Aorta (tissue), 5 donors: ENCODE measurements around the gene LCP2. TPM values are rescaled to one million over a fixed set of nuclear protein-coding genes. Genes with fewer than 3 reads are reported as not detected.
A peak's percentile ranks its signal among the peaks of the same experiment; 100 is the strongest.

Experiments used
- ATAC-seq: fragments of 200-7000 bp; cut with Tn5 transposase; one replicate; pipeline ENCODE4 v1.9.1; 2022; ENCODE audit warnings: moderate library complexity; ENCODE audit not compliant: low FRiP score
- DNase-seq, 2 donors: peaks; one replicate each; pipeline ENCODE4 v3.0.0-alpha.2; 2020
- H3K27ac ChIP-seq, 2 donors: one replicate each; pipeline ENCODE4 v1.5.1; 2013; ENCODE audit warnings: low read length in 2 of 2, mild to moderate bottlenecking in 2 of 2, moderate library complexity in 2 of 2, control low read depth in 1 of 2, inconsistent platforms in 1 of 2, low read depth in 1 of 2
- H3K27me3 ChIP-seq, 2 donors: one replicate each; pipeline ENCODE4 v1.6.1; 2013; ENCODE audit warnings: control low read depth in 1 of 2, low read length in 1 of 2, mild to moderate bottlenecking in 1 of 2, moderate library complexity in 1 of 2; ENCODE audit not compliant: insufficient read depth in 2 of 2, control insufficient read depth in 1 of 2
- H3K36me3 ChIP-seq, 2 donors: one replicate each; pipeline ENCODE4 v1.6.1; 2013; ENCODE audit warnings: control low read depth in 1 of 2, low read length in 1 of 2, mild to moderate bottlenecking in 1 of 2; ENCODE audit not compliant: insufficient read depth in 2 of 2, control insufficient read depth in 1 of 2
- H3K4me1 ChIP-seq, 2 donors: one replicate each; pipeline ENCODE4 v1.6.1; 2013; ENCODE audit warnings: low read length in 2 of 2, control low read depth in 1 of 2, mild to moderate bottlenecking in 1 of 2, moderate library complexity in 1 of 2; ENCODE audit not compliant: insufficient read depth in 2 of 2, control insufficient read depth in 1 of 2
- H3K4me3 ChIP-seq, 2 donors: one replicate each; pipeline ENCODE4 v1.5.1; 2013; ENCODE audit warnings: low read length in 2 of 2, control low read depth in 1 of 2, mild to moderate bottlenecking in 1 of 2
- H3K9me3 ChIP-seq: one replicate; pipeline ENCODE4 v1.6.1; 2013; ENCODE audit warnings: mild to moderate bottlenecking, low read length; ENCODE audit not compliant: control insufficient read depth
- WGBS, 2 donors: extraction: QIAGEN DNeasy Blood & Tissue Kit; methylation state at CpG; one replicate each; pipeline ENCODE4 v1.1.7; 2013; 5-methylcytosine and 5-hydroxymethylcytosine counted together
- intact Hi-C, 2 donors: fragments of 100-400 bp; cut with DNase I; formaldehyde crosslinking; loops; one replicate each; pipeline versions ENCODE4 v1.14.2 to v1.15.0; 2022
- polyA plus RNA-seq, 2 donors: library from polyadenylated mRNA; stranded (reverse); fragments of 200-250 nt; gene quantifications; one replicate each; pipeline ENCODE4 v1.2.3, GENCODE V29; 2013
- total RNA-seq, 2 donors: library from RNA; stranded (reverse); fragmentation: NEBNext Ultra II Directional; extraction: Animal tissue kit (Norgen Biotek cat#: 25700); gene quantifications; one replicate each; pipeline ENCODE4 v1.2.1, GENCODE V29; 2021
- donor health status: healthy with polysubstance abuse.
- donor health status: Bipolar disorder and iron deficiency.
- donor health status: DM: no; HTN: no; CAD: no.
- donor health status: DM: no; HTN: no; CAD: no.
- donor health status: DM: yes; HTN: yes; CAD: no.

LCP2 gene
- total and polyA plus RNA-seq, 4 donors = 2.1 to 58.8 (median 21.3) TPM

DNA sequence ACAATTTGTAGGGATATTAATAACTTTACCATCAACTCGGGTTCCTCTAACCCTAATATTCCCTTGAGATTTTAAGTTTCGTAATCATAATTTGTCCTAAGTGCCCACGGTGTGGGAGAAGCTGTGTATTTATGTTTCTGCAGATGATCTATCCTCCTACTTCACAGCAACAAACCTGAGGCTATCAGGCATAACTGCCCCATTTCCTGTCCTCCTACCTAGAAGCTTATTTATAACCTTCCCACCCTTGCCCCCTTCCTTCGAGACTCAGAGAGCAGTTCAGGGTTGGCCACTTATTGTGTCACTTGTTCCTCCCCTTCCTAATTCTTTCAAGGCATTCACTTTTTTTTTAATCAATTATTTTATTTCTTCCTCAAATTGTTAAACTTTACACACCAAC lies 29.6 kb upstream of the LCP2 start:
- no peak for DNase-seq
- no peak for ATAC-seq
- Histone ChIP-seq H3K4me1 (no peaks in the 10 kb centered on the region), H3K27ac (no peak overlapping the region), H3K4me3 (no peak overlapping the region), H3K27me3 (no peaks in the 10 kb centered on the region), H3K36me3 (no peaks in the 10 kb centered on the region), H3K9me3 (no peaks in the 10 kb centered on the region)
- WGBS, 2 donors = 52 to 63% methylated on average over 4 of the region's 4 CpGs
- intact Hi-C loops = no loop called here

DNA sequence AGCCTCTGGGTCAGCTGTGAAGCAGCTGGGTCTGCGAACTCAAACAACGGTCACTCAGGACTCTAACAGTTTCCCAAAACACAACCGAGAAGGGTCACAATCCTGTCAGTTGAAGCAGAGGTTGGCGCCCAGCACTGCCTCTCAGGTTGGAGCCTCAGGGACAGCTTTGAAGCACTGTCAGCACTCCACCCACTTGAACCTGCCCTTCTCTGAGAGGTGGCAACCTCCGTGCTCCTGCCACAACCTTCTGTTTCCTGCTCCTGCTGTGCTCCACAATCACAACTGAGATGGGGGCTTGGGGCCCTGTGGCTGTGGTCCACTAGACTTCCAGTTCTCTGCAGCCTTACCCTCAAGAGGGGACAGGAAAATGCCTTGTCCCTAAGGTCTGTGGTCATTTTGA lies 21.7 kb upstream of the LCP2 start:
- H3K4me3 ChIP-seq = no peak overlapping the region
- no peak overlapping the region for H3K27ac ChIP-seq
- DNase-seq (no peak), ATAC-seq (no peak)
- no peaks in the 10 kb centered on the region for H3K27me3 ChIP-seq
- 90 to 94% methylated on average over 5 of the region's 5 CpGs for WGBS, 2 donors
- H3K4me1 ChIP-seq = peaks cover 2 to 6% of the 10 kb centered on the region in 2 donors
- intact Hi-C loops = no loop called here
- H3K36me3 ChIP-seq = no peaks in the 10 kb centered on the region
- no peaks in the 10 kb centered on the region for H3K9me3 ChIP-seq

DNA sequence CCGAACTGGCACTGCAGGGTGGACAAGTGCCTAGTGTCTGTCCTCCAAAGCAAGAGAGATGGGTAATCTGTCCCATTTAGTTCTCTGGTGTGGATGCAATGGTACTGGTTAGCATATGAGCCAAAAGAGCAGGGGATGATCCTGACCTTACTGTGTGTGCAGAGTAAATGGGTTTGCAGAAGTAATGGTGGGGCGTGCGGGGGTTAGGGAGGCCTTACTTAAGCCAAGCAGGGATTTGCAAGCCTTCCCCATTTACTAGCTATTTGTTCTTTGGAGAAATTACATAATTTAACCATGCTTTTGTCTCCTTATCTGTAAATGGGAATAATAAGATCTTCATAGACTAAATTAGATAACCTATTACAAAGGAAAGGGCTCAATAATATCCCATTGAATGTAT lies 19.9 kb upstream of the LCP2 start:
- 99 to 100% methylated on average over 3 of the region's 3 CpGs for WGBS, 2 donors
- H3K36me3 ChIP-seq = no peaks in the 10 kb centered on the region
- DNase-seq = no peak
- no peaks in the 10 kb centered on the region for H3K27me3 ChIP-seq
- H3K27ac ChIP-seq = no peak overlapping the region
- H3K4me1 ChIP-seq = peaks cover 2 to 6% of the 10 kb centered on the region in 2 donors
- no peak for ATAC-seq
- H3K4me3 ChIP-seq = no peak overlapping the region
- intact Hi-C loops = no loop called here
- no peaks in the 10 kb centered on the region for H3K9me3 ChIP-seq

DNA sequence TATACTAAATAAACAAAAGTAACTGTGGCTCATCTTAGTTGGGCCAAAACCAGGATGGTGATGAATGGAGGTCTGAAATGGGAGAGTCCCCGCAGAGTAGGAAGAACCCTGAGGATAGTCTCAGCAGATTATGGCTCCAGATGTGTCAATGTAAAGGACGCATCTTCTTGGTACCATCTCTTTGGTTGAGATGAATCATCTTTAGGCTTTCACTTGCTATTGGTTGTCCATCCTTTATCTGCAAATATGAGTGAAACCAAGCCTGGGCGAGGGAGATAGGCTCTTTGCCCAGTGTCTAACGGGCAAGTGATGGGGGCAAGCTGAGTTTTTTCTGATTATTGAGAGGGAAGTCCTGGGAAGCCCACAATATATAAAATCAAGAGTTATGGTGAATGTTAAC lies 19.4 kb upstream of the LCP2 start:
- Histone ChIP-seq H3K27ac (no peak overlapping the region), H3K4me1 (peaks cover 2 to 6% of the 10 kb centered on the region in 2 donors), H3K36me3 (no peaks in the 10 kb centered on the region), H3K9me3 (no peaks in the 10 kb centered on the region), H3K4me3 (no peak overlapping the region), H3K27me3 (no peaks in the 10 kb centered on the region)
- 95% methylated on average over 4 of the region's 4 CpGs for WGBS, 2 donors
- DNase-seq = no peak
- intact Hi-C loops = no loop called here
- no peak for ATAC-seq

DNA sequence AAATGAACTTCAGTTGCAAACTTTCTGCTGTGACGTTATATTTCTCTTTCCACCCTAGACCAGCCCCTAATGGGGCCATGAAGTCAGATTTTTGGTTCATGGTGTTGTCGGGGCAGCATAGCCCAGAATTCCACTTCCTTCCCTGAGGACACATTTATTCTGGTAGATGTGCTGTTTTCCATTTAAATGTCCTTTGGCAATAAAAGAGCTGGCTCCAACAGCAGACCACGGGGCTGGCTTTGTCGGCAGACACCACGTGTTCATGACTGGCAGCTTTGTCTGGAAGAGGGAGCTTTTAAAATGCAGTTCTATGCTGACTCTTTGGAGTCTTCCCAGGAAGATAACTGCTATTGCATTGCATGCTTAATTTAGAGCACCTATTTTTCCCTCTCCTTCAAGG lies 17.6 kb upstream of the LCP2 start:
- Histone ChIP-seq H3K9me3 (no peaks in the 10 kb centered on the region), H3K4me1 (peaks cover 2 to 6% of the 10 kb centered on the region in 2 donors), H3K36me3 (no peaks in the 10 kb centered on the region), H3K4me3 (no peak overlapping the region), H3K27ac (no peak overlapping the region), H3K27me3 (no peaks in the 10 kb centered on the region)
- WGBS, 2 donors = 2 to 4% methylated on average over 5 of the region's 5 CpGs
- intact Hi-C loops = no loop called here
- ATAC-seq (peak; percentile 90), DNase-seq (peak; percentile 82 to 89)

DNA sequence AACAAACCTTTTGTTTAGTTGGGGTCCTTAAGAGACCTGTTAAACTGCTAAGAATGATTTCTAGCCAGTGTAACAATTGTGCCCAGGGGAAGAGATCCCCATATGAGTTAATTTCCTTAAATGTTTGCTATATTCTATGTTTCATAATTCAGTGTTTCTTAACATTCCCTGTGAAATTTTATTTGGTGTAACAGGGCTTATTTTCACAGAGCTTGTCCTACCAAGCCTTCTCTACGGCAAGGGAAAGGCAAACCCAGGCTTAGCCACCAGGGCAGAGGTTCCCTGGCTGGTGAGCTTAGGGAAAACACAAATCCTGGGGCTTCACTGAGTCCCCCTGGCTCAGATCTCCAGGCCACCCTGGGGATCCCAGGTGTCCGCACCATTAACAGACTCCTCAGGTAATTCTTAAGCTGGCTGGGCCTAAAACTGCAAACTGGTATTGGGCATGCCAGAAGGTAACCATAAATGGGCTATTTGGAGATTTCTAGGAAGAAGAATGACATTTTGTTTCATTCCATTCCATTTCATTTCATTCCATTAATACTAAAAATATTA lies 17.0 kb upstream of the LCP2 start:
- Histone ChIP-seq H3K9me3 (no peaks in the 10 kb centered on the region), H3K4me3 (no peak overlapping the region), H3K36me3 (no peaks in the 10 kb centered on the region), H3K4me1 (peaks cover 2 to 6% of the 10 kb centered on the region in 2 donors), H3K27ac (peak overlapping the region in 1 of 2 donors; percentile 73), H3K27me3 (no peaks in the 10 kb centered on the region)
- intact Hi-C loops = no loop called here
- no peak for ATAC-seq
- 69 to 84% methylated on average over 2 of the region's 2 CpGs for WGBS, 2 donors
- DNase-seq = no peak

DNA sequence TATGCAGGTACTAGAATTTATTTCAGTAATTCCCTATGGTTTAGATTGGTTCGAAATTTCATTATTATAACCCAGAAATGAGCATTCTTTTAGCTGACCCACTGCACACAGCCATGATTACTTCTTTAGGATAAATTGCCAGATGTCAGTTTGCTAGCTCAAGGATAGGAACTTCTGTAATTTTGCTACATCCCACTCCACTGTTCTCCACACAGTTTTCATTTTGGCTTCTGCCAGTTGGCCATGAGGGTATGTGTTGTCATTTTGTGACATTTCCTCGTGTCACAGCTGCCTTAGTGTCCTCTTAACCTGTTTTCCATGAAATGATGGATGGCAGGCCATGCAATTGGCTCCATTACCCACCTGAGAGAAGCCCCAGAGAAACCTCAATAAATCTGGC lies 16.2 kb upstream of the LCP2 start:
- Histone ChIP-seq H3K27ac (no peak overlapping the region), H3K4me1 (peaks cover 2 to 6% of the 10 kb centered on the region in 2 donors), H3K36me3 (no peaks in the 10 kb centered on the region), H3K27me3 (no peaks in the 10 kb centered on the region), H3K4me3 (no peak overlapping the region), H3K9me3 (no peaks in the 10 kb centered on the region)
- 87 to 91% methylated on average over 2 of the region's 2 CpGs for WGBS, 2 donors
- ATAC-seq = no peak
- DNase-seq = no peak
- intact Hi-C loops = no loop called here

DNA sequence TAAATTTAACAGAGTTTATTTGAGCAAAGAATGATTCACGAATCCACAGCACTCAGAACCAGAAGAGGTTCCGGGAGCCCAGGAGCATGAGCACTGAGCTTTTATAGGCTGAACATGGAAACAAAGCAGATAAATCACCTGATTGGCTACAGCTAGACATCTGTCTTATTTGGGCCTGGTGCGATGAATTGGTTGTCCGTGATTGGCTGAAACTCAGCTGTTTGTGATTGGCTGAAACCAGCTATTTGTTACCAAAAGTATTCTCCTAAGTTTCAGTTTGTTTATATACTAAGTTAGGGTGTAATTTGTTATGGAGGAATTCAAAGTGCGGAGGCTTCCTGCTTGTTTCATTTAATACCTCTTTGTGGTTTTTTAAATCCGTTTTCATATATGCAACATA lies 15.8 kb upstream of the LCP2 start:
- Histone ChIP-seq H3K4me1 (peaks cover 2 to 6% of the 10 kb centered on the region in 2 donors), H3K36me3 (no peaks in the 10 kb centered on the region), H3K9me3 (no peaks in the 10 kb centered on the region), H3K27me3 (no peaks in the 10 kb centered on the region), H3K4me3 (no peak overlapping the region), H3K27ac (no peak overlapping the region)
- ATAC-seq = no peak
- no peak for DNase-seq
- 91 to 95% methylated on average over 6 of the region's 6 CpGs for WGBS, 2 donors
- intact Hi-C loops = no loop called here

DNA sequence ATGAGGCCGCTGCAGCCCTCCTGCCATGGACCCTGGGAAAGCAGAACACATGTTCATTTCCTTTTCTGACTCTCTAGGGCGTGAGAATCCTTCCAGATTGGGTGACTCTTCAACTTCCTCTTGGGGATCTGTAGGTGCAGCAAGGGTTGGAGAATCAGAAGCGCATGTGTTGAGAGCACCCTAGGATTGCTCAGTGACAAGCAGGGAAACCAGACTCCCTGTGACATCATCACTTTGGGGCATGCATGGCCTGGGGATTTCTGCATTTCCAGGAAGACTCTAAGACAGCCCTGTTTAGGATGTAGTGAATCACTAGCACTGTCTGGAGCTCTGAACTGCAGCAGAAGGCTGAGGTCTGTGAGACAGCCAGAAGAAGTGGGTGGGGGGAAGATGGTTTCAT lies 15.1 kb upstream of the LCP2 start:
- Histone ChIP-seq H3K27me3 (no peaks in the 10 kb centered on the region), H3K36me3 (no peaks in the 10 kb centered on the region), H3K27ac (no peak overlapping the region), H3K4me3 (no peak overlapping the region), H3K9me3 (no peaks in the 10 kb centered on the region), H3K4me1 (peaks cover 5 to 6% of the 10 kb centered on the region in 2 donors)
- intact Hi-C loops = no loop called here
- DNase-seq (peak in 1 of 2 donors; percentile 69), ATAC-seq (no peak)
- 89 to 92% methylated on average over 3 of the region's 3 CpGs for WGBS, 2 donors
